Endothelial cell of umbilical vein (primary cell): ENCODE results near the gene ARID2. TPM values are rescaled to one million over a fixed set of nuclear protein-coding genes. Genes with fewer than 3 reads are reported as not detected.

Experiments
- BruUV-seq: library from RNA; stranded (reverse); fragments of 400-500 nt; replicated peaks from 2 replicates; lab custom pipeline; 2021; lab: Mats Ljungman, UMichigan
- CTCF ChIA-PET: fragments of 300-600, 350-600 bp; sonication (Branson Sonifier 250); formaldehyde crosslinking; loops from one replicate; lab custom pipeline; 2021; ENCODE audit warnings: antibody characterized with exemption, inconsistent platforms; lab: Charles Lee
- POLR2A ChIA-PET: fragments of 300-600, 350-600 bp; sonication (Branson Sonifier 250); formaldehyde crosslinking; loops from one replicate; lab custom pipeline; 2021; ENCODE audit warnings: antibody characterized with exemption, inconsistent platforms; lab: Charles Lee
- DNase-seq: peaks from one replicate; pipeline ENCODE4 v3.0.0-alpha.2; 2011; ENCODE audit warnings: low read depth, low spot score
- FAIRE-seq: peaks from 2 replicates; lab custom pipeline; 2011; peaks lifted over from hg19 to GRCh38; lab: Jason Lieb, UNC
- H2AFZ ChIP-seq: 2 replicates; pipeline ENCODE4 v1.6.0; 2012; ENCODE audit warnings: low read depth, low read length, control low read depth, inconsistent platforms
- H3K27ac ChIP-seq: 2 replicates; pipeline ENCODE4 v1.5.1; 2011; ENCODE audit warnings: low read depth, mild to moderate bottlenecking, control low read depth, low read length, moderate library complexity; ENCODE audit not compliant: insufficient read depth
- H3K27me3 ChIP-seq, 2 experiments: 2 replicates each; pipeline versions ENCODE4 v1.6.0 to v1.6.1; 2011; ENCODE audit warnings: low read length in 2 of 2, mixed read lengths in 1 of 2; ENCODE audit not compliant: control insufficient read depth in 2 of 2, insufficient read depth in 2 of 2
- H3K36me3 ChIP-seq, 2 experiments: 2 replicates in 1 of 2; 3 replicates in 1 of 2; pipeline ENCODE4 v1.5.1; 2011; ENCODE audit warnings: low read length in 2 of 2, mild to moderate bottlenecking in 1 of 2, moderate library complexity in 1 of 2; ENCODE audit not compliant: control insufficient read depth in 2 of 2, insufficient read depth in 2 of 2; ENCODE audit errors: extremely low read depth in 1 of 2
- H3K4me1 ChIP-seq: 3 replicates; pipeline ENCODE4 v1.5.1; 2011; ENCODE audit warnings: mild to moderate bottlenecking, low read length; ENCODE audit not compliant: control insufficient read depth, insufficient read depth; ENCODE audit errors: extremely low read depth
- H3K4me2 ChIP-seq: 2 replicates; pipeline ENCODE4 v1.6.1; 2011; ENCODE audit warnings: low read length, control low read depth, mixed read lengths; ENCODE audit not compliant: insufficient read depth
- H3K4me3 ChIP-seq, 3 experiments: fragments of 200-600 bp in 1 of 3; sonication (generic), shearing (Covaris generic) in 1 of 3; replicated peaks in 1 of 3; 2 replicates each; pipeline ENCODE4 v1.5.1; 2011 to 2016; ENCODE audit warnings: control low read depth in 3 of 3, low read length in 3 of 3, mild to moderate bottlenecking in 2 of 3, inconsistent platforms in 1 of 3, low read depth in 1 of 3, moderate library complexity in 1 of 3; ENCODE audit not compliant: insufficient read depth in 1 of 3
- H3K79me2 ChIP-seq: 2 replicates; pipeline ENCODE4 v1.6.0; 2012; ENCODE audit warnings: low read length, inconsistent platforms; ENCODE audit not compliant: control insufficient read depth, insufficient read depth
- H3K9ac ChIP-seq: replicated peaks from 2 replicates; pipeline ENCODE3; 2011; ENCODE audit warnings: low read length, control low read depth; ENCODE audit not compliant: insufficient read depth; ENCODE audit errors: extremely low read depth
- H3K9me1 ChIP-seq: replicated peaks from 3 replicates; pipeline ENCODE4 v1.6.0; 2011; ENCODE audit warnings: mild to moderate bottlenecking, low read length; ENCODE audit not compliant: control insufficient read depth, insufficient read depth; ENCODE audit errors: extremely low read depth
- H3K9me3 ChIP-seq: replicated peaks from 2 replicates; pipeline ENCODE4 v1.5.1; 2012; ENCODE audit warnings: low read length, inconsistent platforms; ENCODE audit not compliant: control insufficient read depth, insufficient read depth
- H4K20me1 ChIP-seq: replicated peaks from 2 replicates; pipeline ENCODE3; 2011; ENCODE audit warnings: mild to moderate bottlenecking, low read length; ENCODE audit not compliant: control insufficient read depth, insufficient read depth; ENCODE audit errors: extremely low read depth
- EZH2 ChIP-seq: IDR thresholded peaks from 2 replicates; pipeline ENCODE4 v1.6.1; 2012; ENCODE audit warnings: borderline replicate concordance, low read depth, mild to moderate bottlenecking, moderate library complexity, low read length, inconsistent platforms; ENCODE audit not compliant: severe bottlenecking
- FOS ChIP-seq: IDR thresholded peaks from 2 replicates; pipeline ENCODE4 v1.6.1; 2011; ENCODE audit warnings: mild to moderate bottlenecking, low read length, moderate library complexity, borderline replicate concordance; ENCODE audit not compliant: insufficient read depth
- GATA2 ChIP-seq: IDR thresholded peaks from 2 replicates; pipeline ENCODE4 v1.7.0; 2011; ENCODE audit warnings: low read depth, mild to moderate bottlenecking, moderate library complexity, mixed read lengths, low read length; ENCODE audit not compliant: insufficient read length, insufficient read depth
- JUN ChIP-seq: IDR thresholded peaks from 2 replicates; pipeline ENCODE4 v1.6.1; 2011; ENCODE audit warnings: borderline replicate concordance, low read depth; ENCODE audit not compliant: insufficient read length, insufficient read depth
- MYC ChIP-seq: IDR thresholded peaks from one replicate; pipeline ENCODE4 v1.6.1; 2011; ENCODE audit warnings: mild to moderate bottlenecking, low read depth, low read length
- POLR2A ChIP-seq: IDR thresholded peaks from 2 replicates; pipeline ENCODE4 v1.6.1; 2012; ENCODE audit warnings: low read depth, mild to moderate bottlenecking, control low read depth, low read length
- POLR2AphosphoS5 ChIP-seq: IDR thresholded peaks from 2 replicates; pipeline ENCODE4 v1.6.1; 2012; ENCODE audit warnings: low read depth, mild to moderate bottlenecking, control low read depth, low read length, moderate library complexity; ENCODE audit not compliant: insufficient read depth
- dilution Hi-C: fragments of 300-500 bp; cut with MboI; formaldehyde crosslinking; loops from one replicate; pipeline ENCODE4 v1.15.0; 2019; ENCODE audit warnings: low sequenced_read_pairs; ENCODE audit not compliant: extremely low pct_ligation_motif_present
- intact Hi-C: fragments of 100-400 bp; cut with micrococcal nuclease; formaldehyde crosslinking; loops from one replicate; pipeline ENCODE4 v1.10.0; 2022
- polyA plus RNA-seq, 4 experiments: library from polyadenylated mRNA; depleted of rRNA in 3 of 4; stranded (reverse) in 3 of 4; unstranded in 1 of 4; fragments of >200 nt; gene quantifications; 2 replicates each; pipeline versions ENCODE4 v1.2.1 to v1.2.3, GENCODE V29; 2011 to 2012; ENCODE audit warnings: missing spikeins in 1 of 4
- total RNA-seq: library from RNA; stranded (reverse); gene quantifications from 2 replicates; pipeline ENCODE4 v1.2.3, GENCODE V29; 2021
- TF ChIP-seq, protein P1 (sequence below), 2 donors: IDR thresholded peaks; 1 replicate in 1 of 2; 2 replicates in 1 of 2; pipeline ENCODE4 v1.5.1; 2011; ENCODE audit warnings: low read length in 2 of 2, mild to moderate bottlenecking in 2 of 2, moderate library complexity in 2 of 2, control low read depth in 1 of 2, inconsistent platforms in 1 of 2, low read depth in 1 of 2; ENCODE audit not compliant: insufficient read depth in 1 of 2; ENCODE audit errors: extremely low read depth in 1 of 2
- TF ChIP-seq, protein P2 (sequence below): IDR thresholded peaks from 2 replicates; pipeline ENCODE4 v1.6.1; 2011; ENCODE audit not compliant: insufficient read depth, insufficient read length

Gene ARID2
- total and polyA plus RNA-seq, 2 donors (not counting 3 experiments of a cell fraction or from before 2014, with no cell fraction given): 10.8 to 26.7 TPM

DNA sequence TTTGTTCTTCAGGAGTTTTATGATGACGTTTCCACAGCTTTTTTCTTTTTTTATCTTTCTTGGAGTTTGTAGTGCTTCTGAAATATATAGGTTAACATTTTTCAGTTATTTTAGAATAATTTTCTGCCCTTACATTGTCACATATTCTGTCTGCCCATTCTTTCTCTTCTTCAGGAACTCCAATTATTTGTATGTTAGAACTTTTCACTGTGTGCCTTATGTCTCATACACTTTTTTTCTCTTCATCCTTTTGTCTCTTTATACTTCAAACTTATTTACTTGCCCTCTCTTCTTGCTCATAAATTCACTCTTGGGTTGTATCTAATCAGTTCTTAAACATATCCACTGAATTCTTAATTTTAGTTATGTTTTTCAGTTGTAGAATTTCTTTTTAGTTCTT, 105.3 kb downstream of the ARID2 start:
- Histone ChIP-seq H3K79me2 (peaks cover 2% of the 10 kb centered on the region), H3K4me1 (no peaks in the 10 kb centered on the region), H3K27ac (no peak overlapping the region), H3K9me3 (no peaks in the 10 kb centered on the region), H4K20me1 (no peaks in the 10 kb centered on the region), H3K9ac (no peak overlapping the region), H3K27me3 (no peaks in the 10 kb centered on the region), H2AFZ (no peak overlapping the region), H3K4me3 (no peak overlapping the region), H3K36me3 (peaks cover 1 to 4% of the 10 kb centered on the region in 2 experiments), H3K4me2 (no peak overlapping the region), H3K9me1 (no peaks in the 10 kb centered on the region)
- TF ChIP-seq, protein P1, sequence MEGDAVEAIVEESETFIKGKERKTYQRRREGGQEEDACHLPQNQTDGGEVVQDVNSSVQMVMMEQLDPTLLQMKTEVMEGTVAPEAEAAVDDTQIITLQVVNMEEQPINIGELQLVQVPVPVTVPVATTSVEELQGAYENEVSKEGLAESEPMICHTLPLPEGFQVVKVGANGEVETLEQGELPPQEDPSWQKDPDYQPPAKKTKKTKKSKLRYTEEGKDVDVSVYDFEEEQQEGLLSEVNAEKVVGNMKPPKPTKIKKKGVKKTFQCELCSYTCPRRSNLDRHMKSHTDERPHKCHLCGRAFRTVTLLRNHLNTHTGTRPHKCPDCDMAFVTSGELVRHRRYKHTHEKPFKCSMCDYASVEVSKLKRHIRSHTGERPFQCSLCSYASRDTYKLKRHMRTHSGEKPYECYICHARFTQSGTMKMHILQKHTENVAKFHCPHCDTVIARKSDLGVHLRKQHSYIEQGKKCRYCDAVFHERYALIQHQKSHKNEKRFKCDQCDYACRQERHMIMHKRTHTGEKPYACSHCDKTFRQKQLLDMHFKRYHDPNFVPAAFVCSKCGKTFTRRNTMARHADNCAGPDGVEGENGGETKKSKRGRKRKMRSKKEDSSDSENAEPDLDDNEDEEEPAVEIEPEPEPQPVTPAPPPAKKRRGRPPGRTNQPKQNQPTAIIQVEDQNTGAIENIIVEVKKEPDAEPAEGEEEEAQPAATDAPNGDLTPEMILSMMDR (IDR thresholded peaks at IDR 0.05; ENCODE audit: extremely low read depth in 1 of 2, insufficient read depth in 1 of 2, low read depth in 1 of 2, low read length in 2 of 2): no peak
- TF ChIP-seq POLR2A (no peak), POLR2AphosphoS5 (no peak), EZH2 (no peak), FOS (no peak), MYC (no peak), GATA2 (no peak), JUN (no peak)
- TF ChIP-seq, protein P2, sequence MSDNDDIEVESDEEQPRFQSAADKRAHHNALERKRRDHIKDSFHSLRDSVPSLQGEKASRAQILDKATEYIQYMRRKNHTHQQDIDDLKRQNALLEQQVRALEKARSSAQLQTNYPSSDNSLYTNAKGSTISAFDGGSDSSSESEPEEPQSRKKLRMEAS: no peak
- ChIA-PET POLR2A (no interaction called here), CTCF (no interaction called here)
- dilution Hi-C loops (no loop called here), intact Hi-C loops (no loop called here)
- no peak for FAIRE-seq
- DNase-seq: no peak
- BruUV-seq: no TSS peak
